GM18907 (cell line): Measurements from ENCODE around the gene STK24.

Source experiments
- ATAC-seq: cut with Tn5 transposase; IDR thresholded peaks from one replicate; pipeline ENCODE4 v1.9.1; 2021; ENCODE audit warnings: mild to moderate bottlenecking, moderate library complexity; ENCODE audit not compliant: unreplicated experiment

Gene STK24

GRCh38 chr13:98535501-98536354, 41.2 kb downstream of the STK24 start:
- ATAC-seq, result no peak

- no peak for ATAC-seq
Measured at GRCh38 chr13:98534821-98535220, 42.1 kb downstream of the STK24 start.

GRCh38 chr13:98533912-98534311, 43.0 kb downstream of the STK24 start:
- no peak for ATAC-seq

- ATAC-seq, result no peak
Measured at GRCh38 chr13:98532254-98532653, 44.7 kb downstream of the STK24 start.

- ATAC-seq, result no peak
Measured at GRCh38 chr13:98530217-98530616, 46.7 kb downstream of the STK24 start.

- no peak for ATAC-seq
Measured at GRCh38 chr13:98529171-98529570, 47.7 kb downstream of the STK24 start.

GRCh38 chr13:98528663-98529064, 48.2 kb downstream of the STK24 start:
- peak; percentile 27 for ATAC-seq

- ATAC-seq, result no peak
Measured at GRCh38 chr13:98527526-98527925, 49.4 kb downstream of the STK24 start.

- ATAC-seq, result peak; percentile 32
Measured at GRCh38 chr13:98526182-98526512, 50.8 kb downstream of the STK24 start.

GRCh38 chr13:98525456-98526181, 51.3 kb downstream of the STK24 start:
- ATAC-seq, result peak; percentile 46

- no peak for ATAC-seq
Measured at GRCh38 chr13:98524793-98525192, 52.1 kb downstream of the STK24 start.

GRCh38 chr13:98524391-98524790, 52.5 kb downstream of the STK24 start:
- no peak for ATAC-seq

GRCh38 chr13:98523455-98524102, 53.3 kb downstream of the STK24 start:
- peak; percentile 54 for ATAC-seq

- no peak for ATAC-seq
Measured at GRCh38 chr13:98522371-98522770, 54.5 kb downstream of the STK24 start.

GRCh38 chr13:98521461-98522247, 55.3 kb downstream of the STK24 start:
- no peak for ATAC-seq

- ATAC-seq, result no peak
Measured at GRCh38 chr13:98520674-98521449, 56.0 kb downstream of the STK24 start.

GRCh38 chr13:98519976-98520375, 56.9 kb downstream of the STK24 start:
- ATAC-seq, result no peak

- ATAC-seq, result peak; percentile 36
Measured at GRCh38 chr13:98517576-98518310, 59.2 kb downstream of the STK24 start.

- peak; percentile 33 for ATAC-seq
Measured at GRCh38 chr13:98515818-98516465, 61.0 kb downstream of the STK24 start.
